ENCODE results near the gene SORL1. TPM values are rescaled to one million over a fixed set of nuclear protein-coding genes. Genes with fewer than 3 reads are reported as not detected.

Gene SORL1
- total and polyA plus RNA-seq, 9 of the 15 experiments (the other 6 are each of a cell fraction or from before 2014, with no cell fraction given): 0.01 to 0.66 TPM; not detected in 7

- Histone ChIP-seq H3K27ac (ENCODE audit: extremely low read depth, low read depth, low read length) (no peak overlapping the region), H3K9me3 (replicated peaks; ENCODE audit: control insufficient read depth, insufficient read depth, low read depth, low read length) (no peaks in the 10 kb centered on the region), H3K4me3 (no peak overlapping the region), H2AFZ (ENCODE audit: low read depth, low read length) (no peak overlapping the region), H3K27me3 (ENCODE audit: control insufficient read depth in 2 of 2, insufficient read depth in 2 of 2, low read length in 2 of 2) (no peaks in the 10 kb centered on the region; a peak in 1 of 5 replicates), H3K9me1 (ENCODE audit: control insufficient read depth, insufficient read depth, low read length) (no peaks in the 10 kb centered on the region), H3K36me3 (ENCODE audit: control insufficient read depth, insufficient read depth, low read length) (no peaks in the 10 kb centered on the region), H3K79me2 (ENCODE audit: control insufficient read depth, insufficient read depth, low read length) (no peaks in the 10 kb centered on the region), H3K9ac (ENCODE audit: insufficient read depth in 1 of 2, low read depth in 2 of 2, low read length in 2 of 2) (no peak overlapping the region), H3K4me1 (replicated peaks in 1 of 2; ENCODE audit: control insufficient read depth in 2 of 2, insufficient read depth in 2 of 2, low read length in 2 of 2) (no peaks in the 10 kb centered on the region), H4K20me1 (replicated peaks; ENCODE audit: control insufficient read depth, insufficient read depth, low read length) (no peaks in the 10 kb centered on the region), H3K4me2 (ENCODE audit: insufficient read depth, low read length) (no peak overlapping the region)
- ATAC-seq (no peak), FAIRE-seq (no peak), DNase-seq (ENCODE audit: extremely low read depth in 1 of 4, low spot score in 3 of 4) (no peak)
- POLR2A ChIA-PET: no interaction called here
- WGBS (ENCODE audit: insufficient coverage, low coverage, missing lambda C conversion rate): 0% methylated on average over 3 of the region's 3 CpGs
- intact Hi-C loops (cut with micrococcal nuclease): no loop called here
- in situ Hi-C loops (cut with MboI): no loop called here
- CTCF ChIA-PET (ENCODE audit: low intra/inter-chr PET ratio): no interaction called here
- no TSS peak for BruUV-seq (replicated peaks)
- no peak for TF ChIP-seq FOXO4 (CRISPR knock-in tag; IDR thresholded peaks at IDR 0.05)
- TF ChIP-seq ZNF766 (CRISPR knock-in tag; conservative IDR thresholded peaks at IDR 0.05): no peak
- no peak for TF ChIP-seq ZNF224 (CRISPR knock-in tag; IDR thresholded peaks at IDR 0.05)
- TF ChIP-seq ELF4 (CRISPR knock-in tag; IDR thresholded peaks at IDR 0.05): no peak
- TF ChIP-seq SP2 (IDR thresholded peaks at IDR 0.05; ENCODE audit: extremely low read depth, low read depth, low read length, poor library complexity, severe bottlenecking): no peak
- TF ChIP-seq NR0B1 (IDR thresholded peaks at IDR 0.05; ENCODE audit: partially characterized antibody): no peak
- no peak for TF ChIP-seq ASH1L (IDR thresholded peaks at IDR 0.05; ENCODE audit: borderline replicate concordance, low read depth, partially characterized antibody)
- no peak for TF ChIP-seq HBP1 (CRISPR knock-in tag; IDR thresholded peaks at IDR 0.05)
- TF ChIP-seq ZNF347 (CRISPR knock-in tag; IDR thresholded peaks at IDR 0.05; ENCODE audit: low read depth): no peak
- no peak for TF ChIP-seq PYGO2 (tag; IDR thresholded peaks at IDR 0.05)
- no peak for TF ChIP-seq HDAC2 (IDR thresholded peaks at IDR 0.05)
- TF ChIP-seq THRA (IDR thresholded peaks at IDR 0.05): no peak
- TF ChIP-seq ARID4B (CRISPR knock-in tag; IDR thresholded peaks at IDR 0.05): no peak
These were observed 163.4 kb downstream of the SORL1 start for GRCh38 chr11:121615501-121615900.
